ENCODE data around the gene IMMP2L. TPM values are rescaled to one million over a fixed set of nuclear protein-coding genes. Genes with fewer than 3 reads are reported as not detected.

Gene IMMP2L
- total and polyA plus RNA-seq, 7 donors, result 9.3 to 43.0 (median 19.2) TPM

DNA sequence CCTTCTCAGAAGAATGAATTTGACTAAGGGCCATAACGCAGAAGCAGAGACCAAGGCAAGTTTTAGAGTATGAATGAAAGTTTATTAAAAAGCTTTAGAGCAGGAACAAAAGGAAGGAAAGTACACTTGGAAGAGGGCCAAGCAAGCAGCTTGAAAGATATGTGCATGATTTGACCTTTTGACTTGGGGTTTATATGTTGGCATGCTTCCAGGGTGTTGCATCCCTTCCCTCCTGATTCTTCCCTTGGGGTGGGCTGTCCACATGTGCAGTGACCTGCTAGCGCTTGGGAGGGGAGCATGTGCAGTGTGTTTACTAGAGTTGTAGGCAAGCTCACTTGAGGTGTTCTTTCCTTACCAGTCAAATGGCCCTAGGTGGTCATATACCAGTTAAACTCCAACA, 509.3 kb downstream of the IMMP2L start:
- intact Hi-C loops (cut with DNase I), result no loop called here
- Histone ChIP-seq H3K36me3 (ENCODE audit: insufficient read depth in 1 of 2, low read depth in 1 of 2) (no peaks in the 10 kb centered on the region), H3K27ac (no peak overlapping the region), H3K27me3 (ENCODE audit: insufficient read depth in 3 of 3, low read length in 2 of 3) (no peaks in the 10 kb centered on the region), H3K9me3 (no peaks in the 10 kb centered on the region), H3K4me1 (no peaks in the 10 kb centered on the region), H3K4me3 (no peak overlapping the region)
- DNase-seq (no peak), ATAC-seq (no peak)
- TF ChIP-seq, protein P1, sequence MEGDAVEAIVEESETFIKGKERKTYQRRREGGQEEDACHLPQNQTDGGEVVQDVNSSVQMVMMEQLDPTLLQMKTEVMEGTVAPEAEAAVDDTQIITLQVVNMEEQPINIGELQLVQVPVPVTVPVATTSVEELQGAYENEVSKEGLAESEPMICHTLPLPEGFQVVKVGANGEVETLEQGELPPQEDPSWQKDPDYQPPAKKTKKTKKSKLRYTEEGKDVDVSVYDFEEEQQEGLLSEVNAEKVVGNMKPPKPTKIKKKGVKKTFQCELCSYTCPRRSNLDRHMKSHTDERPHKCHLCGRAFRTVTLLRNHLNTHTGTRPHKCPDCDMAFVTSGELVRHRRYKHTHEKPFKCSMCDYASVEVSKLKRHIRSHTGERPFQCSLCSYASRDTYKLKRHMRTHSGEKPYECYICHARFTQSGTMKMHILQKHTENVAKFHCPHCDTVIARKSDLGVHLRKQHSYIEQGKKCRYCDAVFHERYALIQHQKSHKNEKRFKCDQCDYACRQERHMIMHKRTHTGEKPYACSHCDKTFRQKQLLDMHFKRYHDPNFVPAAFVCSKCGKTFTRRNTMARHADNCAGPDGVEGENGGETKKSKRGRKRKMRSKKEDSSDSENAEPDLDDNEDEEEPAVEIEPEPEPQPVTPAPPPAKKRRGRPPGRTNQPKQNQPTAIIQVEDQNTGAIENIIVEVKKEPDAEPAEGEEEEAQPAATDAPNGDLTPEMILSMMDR (IDR thresholded peaks at IDR 0.05), result no peak
- 82 to 90% (median 83%) methylated on average over 2 of the region's 2 CpGs for WGBS, 3 donors

DNA sequence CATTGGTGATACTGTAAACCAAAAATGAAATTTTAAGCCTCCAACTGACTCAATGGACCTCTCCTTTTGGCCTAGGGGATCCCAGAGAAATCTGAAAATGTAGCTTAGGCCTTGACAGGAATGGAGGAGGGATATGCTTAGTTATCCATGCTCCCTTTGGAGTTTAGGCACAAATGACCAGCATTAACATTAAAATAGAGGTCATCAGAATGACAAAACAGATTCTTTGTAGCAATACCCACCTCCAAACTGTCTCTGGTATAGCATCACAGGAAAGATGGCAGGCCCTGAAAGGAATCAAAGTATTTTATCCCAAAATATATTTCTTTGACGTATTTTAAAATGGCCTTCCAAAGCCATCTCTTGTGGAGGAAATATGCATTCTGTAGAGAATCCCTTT, 510.5 kb downstream of the IMMP2L start:
- 96 to 100% (median 99%) methylated on average over 1 of the region's 1 CpG for WGBS, 3 donors
- no peak overlapping the region for H3K4me3 ChIP-seq
- H3K36me3 ChIP-seq (ENCODE audit: insufficient read depth in 1 of 2, low read depth in 1 of 2), result no peaks in the 10 kb centered on the region
- no peaks in the 10 kb centered on the region for H3K27me3 ChIP-seq (ENCODE audit: insufficient read depth in 3 of 3, low read length in 2 of 3)
- H3K4me1 ChIP-seq, result no peaks in the 10 kb centered on the region
- no peaks in the 10 kb centered on the region for H3K9me3 ChIP-seq
- no peak overlapping the region for H3K27ac ChIP-seq
- ATAC-seq, result no peak
- TF ChIP-seq, protein P1 (IDR thresholded peaks at IDR 0.05), result no peak
- intact Hi-C loops (cut with DNase I), result no loop called here
- no peak for DNase-seq

DNA sequence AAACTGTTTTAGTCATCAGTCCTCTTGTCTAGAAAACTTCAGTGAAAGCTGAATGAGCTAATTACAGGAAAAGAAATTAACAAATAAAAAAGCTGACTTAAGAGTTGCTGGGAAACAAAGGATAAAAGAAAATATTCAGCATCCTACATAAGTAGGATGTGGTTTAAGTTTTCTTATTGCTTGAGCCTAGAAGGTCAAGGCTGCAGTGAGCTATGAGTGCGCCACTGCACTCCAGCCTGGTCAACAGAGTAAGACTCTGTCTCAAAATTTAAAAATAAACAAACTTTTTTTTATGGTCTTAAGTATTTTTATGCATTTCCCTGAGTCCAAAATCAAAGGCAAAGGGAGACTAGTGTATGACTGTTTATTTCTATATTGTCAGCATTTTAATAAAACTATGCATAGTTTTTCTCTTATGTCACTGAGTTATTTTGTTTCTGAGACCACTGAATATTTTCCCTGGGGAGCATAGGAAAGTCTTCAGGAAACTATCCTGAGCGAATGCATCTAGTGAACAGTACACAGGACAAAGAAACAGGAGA, 511.3 kb downstream of the IMMP2L start:
- H3K4me3 ChIP-seq, result no peak overlapping the region
- intact Hi-C loops (cut with DNase I), result no loop called here
- 59 to 64% (median 61%) methylated on average over 2 of the region's 2 CpGs for WGBS, 3 donors
- H3K27ac ChIP-seq, result no peak overlapping the region
- no peak for DNase-seq
- H3K4me1 ChIP-seq, result no peaks in the 10 kb centered on the region
- no peaks in the 10 kb centered on the region for H3K27me3 ChIP-seq (ENCODE audit: insufficient read depth in 3 of 3, low read length in 2 of 3)
- H3K36me3 ChIP-seq (ENCODE audit: insufficient read depth in 1 of 2, low read depth in 1 of 2), result no peaks in the 10 kb centered on the region
- H3K9me3 ChIP-seq, result no peaks in the 10 kb centered on the region
- TF ChIP-seq, protein P1 (IDR thresholded peaks at IDR 0.05), result no peak
- no peak for ATAC-seq

DNA sequence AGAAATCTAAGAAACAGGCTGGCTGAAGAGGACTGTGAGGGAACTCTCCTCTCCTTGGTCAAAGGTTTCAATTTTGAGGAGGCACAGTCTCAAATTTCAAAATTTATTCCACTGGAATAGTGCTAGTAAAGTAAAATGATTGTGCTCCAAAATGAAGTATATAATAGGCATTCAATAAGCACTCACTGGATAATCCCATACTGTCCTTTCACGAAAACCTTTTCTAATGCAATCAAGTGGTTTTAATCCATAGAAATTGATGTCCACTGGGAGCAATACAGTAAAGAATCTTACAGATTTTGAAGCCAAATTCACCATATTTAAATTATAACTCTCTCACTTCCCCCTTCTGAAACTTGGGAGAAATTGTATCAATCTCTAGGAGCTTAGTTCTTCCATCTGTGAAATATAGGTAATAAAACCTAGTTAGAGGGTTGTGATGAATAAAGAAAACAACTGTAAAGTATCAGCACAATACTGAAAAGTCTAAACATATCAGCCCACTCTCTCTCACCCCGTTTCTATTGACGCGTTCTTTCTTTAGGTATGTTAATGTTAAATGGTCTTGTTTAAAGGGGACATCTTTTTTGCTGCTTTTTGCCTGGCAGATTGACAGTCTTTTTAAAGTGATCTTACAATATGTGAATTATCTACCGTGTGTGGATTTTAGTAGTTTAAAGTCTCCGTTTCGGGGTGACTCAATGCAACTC, 512.2 kb downstream of the IMMP2L start:
- Histone ChIP-seq H3K36me3 (ENCODE audit: insufficient read depth in 1 of 2, low read depth in 1 of 2) (no peaks in the 10 kb centered on the region), H3K4me3 (no peak overlapping the region), H3K4me1 (no peaks in the 10 kb centered on the region), H3K27me3 (ENCODE audit: insufficient read depth in 3 of 3, low read length in 2 of 3) (no peaks in the 10 kb centered on the region), H3K9me3 (no peaks in the 10 kb centered on the region), H3K27ac (no peak overlapping the region)
- TF ChIP-seq, protein P1 (IDR thresholded peaks at IDR 0.05), result no peak
- intact Hi-C loops (cut with DNase I), result no loop called here
- ATAC-seq (no peak), DNase-seq (no peak)
- 56 to 63% (median 61%) methylated on average over 7 of the region's 7 CpGs for WGBS, 3 donors

DNA sequence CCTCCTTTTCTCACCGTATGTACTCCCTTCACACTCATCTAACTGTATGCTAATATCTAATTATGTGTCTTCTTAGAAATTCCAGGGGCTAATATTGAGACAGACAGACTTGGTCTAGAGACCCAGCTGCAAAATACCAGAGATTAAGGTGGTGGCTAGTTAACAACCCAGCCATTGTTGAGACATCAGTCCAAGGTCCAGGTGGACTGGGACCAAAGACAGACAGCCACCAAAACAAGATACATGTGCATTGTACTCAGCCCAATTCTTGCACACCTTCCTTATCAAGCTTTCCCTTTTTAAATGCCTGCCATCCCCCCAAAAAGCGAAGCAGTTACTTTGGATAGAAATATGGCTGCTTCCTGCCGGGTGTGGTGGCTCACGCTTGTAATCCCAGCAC, 514.7 kb downstream of the IMMP2L start:
- 94 to 96% (median 94%) methylated on average over 4 of the region's 4 CpGs for WGBS, 3 donors
- no peaks in the 10 kb centered on the region for H3K9me3 ChIP-seq
- no peak overlapping the region for H3K4me3 ChIP-seq
- no peaks in the 10 kb centered on the region for H3K27me3 ChIP-seq (ENCODE audit: insufficient read depth in 3 of 3, low read length in 2 of 3)
- TF ChIP-seq, protein P1 (IDR thresholded peaks at IDR 0.05), result no peak
- no peaks in the 10 kb centered on the region for H3K4me1 ChIP-seq
- ATAC-seq (no peak), DNase-seq (no peak)
- intact Hi-C loops (cut with DNase I), result no loop called here
- no peak overlapping the region for H3K27ac ChIP-seq
- no peaks in the 10 kb centered on the region for H3K36me3 ChIP-seq (ENCODE audit: insufficient read depth in 1 of 2, low read depth in 1 of 2)

All from psoas muscle (tissue), 8 donors.